ENCODE data around the gene EXOC4.

The EXOC4 gene

GRCh38 chr7:133723044-133723443, 470.2 kb downstream of the EXOC4 start:
- TF ChIP-seq CTCF (IDR thresholded peaks at IDR 0.05; ENCODE audit: insufficient read depth, low read length, poor library complexity, severe bottlenecking), result no peak
- no peaks in the 10 kb centered on the region for H3K36me3 ChIP-seq (ENCODE audit: control insufficient read depth, insufficient read depth, low read length)

GRCh38 chr7:133724148-133724547, 471.3 kb downstream of the EXOC4 start:
- TF ChIP-seq CTCF (IDR thresholded peaks at IDR 0.05; ENCODE audit: insufficient read depth, low read length, poor library complexity, severe bottlenecking), result no peak
- Histone ChIP-seq H3K36me3 (ENCODE audit: control insufficient read depth, insufficient read depth, low read length) (no peaks in the 10 kb centered on the region), H3K27me3 (replicated peaks; ENCODE audit: control insufficient read depth, insufficient read depth, low read length) (no peaks in the 10 kb centered on the region), H3K4me3 (replicated peaks; ENCODE audit: low read depth, low read length) (no peak overlapping the region)
- no peak for DNase-seq (ENCODE audit: extremely low read depth, insufficient read length)

More at GRCh38 chr7:133723044-133723443, 470.2 kb downstream of the EXOC4 start:
- no peak for DNase-seq (ENCODE audit: extremely low read depth, insufficient read length)
- Histone ChIP-seq H3K27me3 (replicated peaks; ENCODE audit: control insufficient read depth, insufficient read depth, low read length) (no peaks in the 10 kb centered on the region), H3K4me3 (replicated peaks; ENCODE audit: low read depth, low read length) (no peak overlapping the region)

GRCh38 chr7:133724694-133725093, 471.8 kb downstream of the EXOC4 start:
- no peaks in the 10 kb centered on the region for H3K27me3 ChIP-seq (replicated peaks; ENCODE audit: control insufficient read depth, insufficient read depth, low read length)
- H3K36me3 ChIP-seq (ENCODE audit: control insufficient read depth, insufficient read depth, low read length), result no peaks in the 10 kb centered on the region
- DNase-seq (ENCODE audit: extremely low read depth, insufficient read length), result no peak
- TF ChIP-seq CTCF (IDR thresholded peaks at IDR 0.05; ENCODE audit: insufficient read depth, low read length, poor library complexity, severe bottlenecking), result no peak
- no peak overlapping the region for H3K4me3 ChIP-seq (replicated peaks; ENCODE audit: low read depth, low read length)

DNA sequence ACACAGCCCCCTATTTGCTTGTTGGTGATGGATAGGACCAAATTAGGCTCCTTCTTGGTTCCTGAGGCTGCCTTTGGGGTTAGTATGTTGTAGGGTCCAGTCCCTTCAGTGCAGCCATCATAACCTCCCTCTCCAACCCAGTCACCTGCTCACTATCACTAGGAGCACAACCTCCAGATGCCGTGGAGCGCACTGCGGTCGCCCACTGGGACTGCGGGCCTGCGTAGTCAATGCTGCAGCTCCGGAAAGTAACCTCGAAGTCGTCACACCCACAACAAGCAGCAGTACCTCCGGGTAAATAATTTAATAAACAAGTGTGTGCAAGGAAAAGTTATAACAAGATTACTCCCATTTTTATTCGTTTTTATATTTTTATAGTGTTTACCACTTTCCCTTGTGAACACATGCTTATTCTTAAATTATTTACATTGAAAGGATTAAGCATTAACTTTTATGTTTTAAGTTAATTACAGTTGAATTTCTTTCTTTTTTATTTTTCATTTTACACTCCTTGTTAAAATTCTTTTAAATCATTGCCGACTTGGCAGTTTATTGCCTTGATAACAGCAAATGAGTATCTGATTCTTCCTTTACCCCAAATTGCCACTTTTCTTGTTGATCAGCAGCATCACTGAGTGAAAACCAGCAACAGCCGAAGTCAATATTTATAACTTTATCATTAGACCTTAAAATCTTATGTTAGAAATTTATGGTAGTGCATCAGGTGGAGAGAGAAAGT, 474.8 kb downstream of the EXOC4 start:
- no peaks in the 10 kb centered on the region for H3K36me3 ChIP-seq (ENCODE audit: control insufficient read depth, insufficient read depth, low read length)
- H3K27me3 ChIP-seq (replicated peaks; ENCODE audit: control insufficient read depth, insufficient read depth, low read length), result no peaks in the 10 kb centered on the region
- no peak for DNase-seq (ENCODE audit: extremely low read depth, insufficient read length)
- no peak for TF ChIP-seq CTCF (IDR thresholded peaks at IDR 0.05; ENCODE audit: insufficient read depth, low read length, poor library complexity, severe bottlenecking)
- no peak overlapping the region for H3K4me3 ChIP-seq (replicated peaks; ENCODE audit: low read depth, low read length)

- H3K4me3 ChIP-seq (replicated peaks; ENCODE audit: low read depth, low read length), result no peak overlapping the region
- no peaks in the 10 kb centered on the region for H3K36me3 ChIP-seq (ENCODE audit: control insufficient read depth, insufficient read depth, low read length)
- no peaks in the 10 kb centered on the region for H3K27me3 ChIP-seq (replicated peaks; ENCODE audit: control insufficient read depth, insufficient read depth, low read length)
- no peak for TF ChIP-seq CTCF (IDR thresholded peaks at IDR 0.05; ENCODE audit: insufficient read depth, low read length, poor library complexity, severe bottlenecking)
- no peak for DNase-seq (ENCODE audit: extremely low read depth, insufficient read length)
Measured at GRCh38 chr7:133730360-133730759, 477.5 kb downstream of the EXOC4 start.

Measured in GM06990 (cell line).